OCI-LY1 (cell line): ENCODE measurements around the gene CSDE1.

Experiments
- H2AFZ ChIP-seq: fragments of 200-600 bp; sonication (generic), shearing (Covaris generic); 2 replicates; pipeline ENCODE4 v1.6.0; 2014; ENCODE audit warnings: antibody characterized with exemption, mild to moderate bottlenecking, low read length
- H3F3A ChIP-seq: fragments of 200-600 bp; sonication (generic), shearing (Covaris generic); 2 replicates; pipeline ENCODE4 v1.6.0; 2014; ENCODE audit warnings: mild to moderate bottlenecking, antibody characterized with exemption, low read length, moderate library complexity; ENCODE audit not compliant: insufficient read depth
- H3K27ac ChIP-seq: fragments of 200-600 bp; sonication (generic); 2 replicates; pipeline ENCODE4 v1.5.1; 2014; ENCODE audit warnings: low read length, mixed run types, mild to moderate bottlenecking, low read depth; ENCODE audit not compliant: poor library complexity, severe bottlenecking
- H3K27me3 ChIP-seq: fragments of 200-600 bp; sonication (generic); 2 replicates; pipeline ENCODE4 v1.6.0; 2014; ENCODE audit warnings: antibody characterized with exemption, mild to moderate bottlenecking, low read length, moderate library complexity; ENCODE audit not compliant: insufficient read depth
- H3K36me3 ChIP-seq: fragments of 200-600 bp; sonication (generic); 2 replicates; pipeline ENCODE4 v1.6.1; 2014; ENCODE audit warnings: mild to moderate bottlenecking, antibody characterized with exemption, low read length, moderate library complexity, mixed read lengths; ENCODE audit not compliant: insufficient read depth
- H3K4me1 ChIP-seq: fragments of 200-600 bp; sonication (generic); 2 replicates; pipeline ENCODE4 v1.5.1; 2014; ENCODE audit warnings: mild to moderate bottlenecking, low read length, moderate library complexity; ENCODE audit not compliant: insufficient read depth, severe bottlenecking
- H3K4me2 ChIP-seq: fragments of 200-600 bp; sonication (generic), shearing (Covaris generic); 2 replicates; pipeline ENCODE4 v1.6.1; 2014; ENCODE audit warnings: low read length
- H3K4me3 ChIP-seq: fragments of 200-600 bp; sonication (generic); 2 replicates; pipeline ENCODE4 v1.5.1; 2014; ENCODE audit warnings: low read length, low read depth, mild to moderate bottlenecking, mixed read lengths; ENCODE audit not compliant: poor library complexity, severe bottlenecking
- H3K79me2 ChIP-seq: fragments of 200-600 bp; shearing (Covaris generic); 2 replicates; pipeline ENCODE4 v1.6.1; 2016; ENCODE audit warnings: mixed run types, low read length, mixed read lengths; ENCODE audit not compliant: insufficient read depth
- H3K9ac ChIP-seq: fragments of 200-600 bp; sonication (generic), shearing (Covaris generic); 2 replicates; pipeline ENCODE4 v1.6.1; 2014; ENCODE audit warnings: mild to moderate bottlenecking, low read length, mixed read lengths
- H3K9me2 ChIP-seq: fragments of 200-600 bp; sonication (generic), shearing (Covaris generic); 2 replicates; pipeline ENCODE4 v1.6.1; 2014; ENCODE audit warnings: low read depth, mild to moderate bottlenecking, low read length, mixed read lengths
- H3K9me3 ChIP-seq: fragments of 200-600 bp; shearing (Covaris generic); 2 replicates; pipeline ENCODE4 v1.6.1; 2014; ENCODE audit warnings: low read length, mixed read lengths
- H4K20me1 ChIP-seq: fragments of 200-600 bp; sonication (generic), shearing (Covaris generic); 2 replicates; pipeline ENCODE4 v1.6.0; 2016; ENCODE audit warnings: mild to moderate bottlenecking, low read length; ENCODE audit not compliant: insufficient read depth
- EZH2 ChIP-seq: fragments of 200-600 bp; sonication (generic), shearing (Covaris generic); IDR thresholded peaks from 2 replicates; pipeline ENCODE4 v1.8.0; 2017; ENCODE audit warnings: borderline replicate concordance, mixed run types, mild to moderate bottlenecking, antibody characterized with exemption, low read length, moderate library complexity, mixed read lengths
- TF ChIP-seq, protein P1 (sequence below): fragments of 200-600 bp; sonication (generic), shearing (Covaris generic); IDR thresholded peaks from 2 replicates; pipeline ENCODE4 v1.5.1; 2017; ENCODE audit warnings: mild to moderate bottlenecking, antibody characterized with exemption, low read length, moderate library complexity, mixed read lengths

The CSDE1 gene

DNA sequence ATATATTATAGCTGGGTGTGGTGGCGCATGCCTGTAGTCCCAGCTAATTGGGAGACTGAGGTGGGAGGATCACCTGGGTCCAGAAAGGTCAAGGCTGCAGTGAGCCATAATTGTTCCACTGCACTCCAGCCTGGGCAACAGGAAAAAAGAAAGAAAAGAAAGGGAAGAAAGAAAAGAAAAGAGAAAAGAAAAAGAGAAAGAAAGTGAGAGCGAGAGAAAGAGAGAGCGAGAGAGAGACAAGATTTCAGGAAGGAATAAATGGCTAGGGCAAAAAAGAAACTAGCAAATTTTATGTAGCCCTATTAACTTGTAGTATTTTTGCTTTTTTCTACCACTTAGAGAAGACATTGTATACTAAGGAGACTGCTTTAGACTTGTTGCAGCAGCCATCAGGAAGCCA, 47.4 kb downstream of the CSDE1 start:
- peaks cover 89% of the 10 kb centered on the region for H3K36me3 ChIP-seq

DNA sequence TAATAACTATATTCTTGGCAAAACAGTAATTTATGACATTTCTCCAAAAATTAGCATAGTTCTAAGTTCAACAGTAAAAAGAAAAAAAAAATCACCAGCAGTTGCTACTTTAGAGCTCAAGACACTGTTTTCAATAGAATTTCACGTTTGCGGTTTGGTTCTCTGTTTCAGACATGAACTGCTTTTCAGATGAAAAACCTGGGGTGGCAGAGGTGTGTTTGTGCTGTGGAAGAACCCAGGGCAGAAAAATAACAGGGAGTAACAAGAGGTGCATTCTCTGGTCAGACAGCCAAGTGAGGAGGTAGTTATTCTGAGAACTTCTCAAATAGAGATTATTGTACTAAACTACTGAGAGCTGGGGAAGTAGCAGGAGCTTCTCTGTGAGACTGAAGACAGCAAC, 50.2 kb downstream of the CSDE1 start:
- no peaks in the 10 kb centered on the region for H3K27me3 ChIP-seq
- no peak overlapping the region for H2AFZ ChIP-seq
- H3F3A ChIP-seq = no peaks in the 10 kb centered on the region
- TF ChIP-seq, protein P1, sequence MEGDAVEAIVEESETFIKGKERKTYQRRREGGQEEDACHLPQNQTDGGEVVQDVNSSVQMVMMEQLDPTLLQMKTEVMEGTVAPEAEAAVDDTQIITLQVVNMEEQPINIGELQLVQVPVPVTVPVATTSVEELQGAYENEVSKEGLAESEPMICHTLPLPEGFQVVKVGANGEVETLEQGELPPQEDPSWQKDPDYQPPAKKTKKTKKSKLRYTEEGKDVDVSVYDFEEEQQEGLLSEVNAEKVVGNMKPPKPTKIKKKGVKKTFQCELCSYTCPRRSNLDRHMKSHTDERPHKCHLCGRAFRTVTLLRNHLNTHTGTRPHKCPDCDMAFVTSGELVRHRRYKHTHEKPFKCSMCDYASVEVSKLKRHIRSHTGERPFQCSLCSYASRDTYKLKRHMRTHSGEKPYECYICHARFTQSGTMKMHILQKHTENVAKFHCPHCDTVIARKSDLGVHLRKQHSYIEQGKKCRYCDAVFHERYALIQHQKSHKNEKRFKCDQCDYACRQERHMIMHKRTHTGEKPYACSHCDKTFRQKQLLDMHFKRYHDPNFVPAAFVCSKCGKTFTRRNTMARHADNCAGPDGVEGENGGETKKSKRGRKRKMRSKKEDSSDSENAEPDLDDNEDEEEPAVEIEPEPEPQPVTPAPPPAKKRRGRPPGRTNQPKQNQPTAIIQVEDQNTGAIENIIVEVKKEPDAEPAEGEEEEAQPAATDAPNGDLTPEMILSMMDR = no peak
- no peak for TF ChIP-seq EZH2
- peaks cover 67% of the 10 kb centered on the region for H3K36me3 ChIP-seq
- no peak overlapping the region for H3K9ac ChIP-seq
- H3K9me3 ChIP-seq = no peaks in the 10 kb centered on the region
- no peaks in the 10 kb centered on the region for H4K20me1 ChIP-seq
- no peaks in the 10 kb centered on the region for H3K4me1 ChIP-seq
- H3K4me2 ChIP-seq = no peak overlapping the region
- no peak overlapping the region for H3K4me3 ChIP-seq
- H3K9me2 ChIP-seq = no peaks in the 10 kb centered on the region
- H3K79me2 ChIP-seq = no peaks in the 10 kb centered on the region
- no peak overlapping the region for H3K27ac ChIP-seq

More for the DNA sequence above, 47.4 kb downstream of the CSDE1 start:
- Histone ChIP-seq H3K9me2 (no peaks in the 10 kb centered on the region), H3K79me2 (peaks cover 10% of the 10 kb centered on the region), H3K9me3 (no peaks in the 10 kb centered on the region), H3K9ac (no peak overlapping the region), H4K20me1 (no peaks in the 10 kb centered on the region), H2AFZ (no peak overlapping the region), H3F3A (no peaks in the 10 kb centered on the region), H3K27ac (no peak overlapping the region), H3K4me3 (no peak overlapping the region), H3K4me2 (no peak overlapping the region), H3K27me3 (no peaks in the 10 kb centered on the region), H3K4me1 (peaks cover 4% of the 10 kb centered on the region)
- TF ChIP-seq, protein P1 = no peak
- TF ChIP-seq EZH2 = no peak

DNA sequence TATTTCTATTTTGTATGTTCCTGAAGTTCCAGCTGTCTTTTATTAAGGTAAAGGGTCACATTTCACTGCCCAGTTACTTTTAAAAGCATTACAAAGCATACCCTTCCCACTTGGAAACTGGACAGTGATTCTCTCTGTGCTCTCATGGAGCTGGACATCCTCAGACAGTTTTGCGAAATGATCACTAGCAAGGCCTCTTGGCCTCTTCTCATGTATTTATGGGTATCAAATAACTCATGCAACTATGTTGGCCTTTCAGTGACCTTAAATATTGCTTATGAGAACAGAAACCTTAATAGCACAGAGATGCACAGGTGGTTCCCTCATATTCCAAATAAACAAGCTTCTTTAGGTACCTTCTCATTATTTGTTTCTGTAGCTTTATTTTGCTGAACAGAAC, 54.5 kb downstream of the CSDE1 start:
- no peak overlapping the region for H3K9ac ChIP-seq
- no peak overlapping the region for H3K4me3 ChIP-seq
- no peaks in the 10 kb centered on the region for H3K79me2 ChIP-seq
- H3K4me2 ChIP-seq = no peak overlapping the region
- TF ChIP-seq EZH2 = no peak
- TF ChIP-seq, protein P1 = no peak
- no peaks in the 10 kb centered on the region for H3K4me1 ChIP-seq
- H3K36me3 ChIP-seq = peaks cover 28% of the 10 kb centered on the region
- H3K27ac ChIP-seq = no peak overlapping the region
- H3K9me2 ChIP-seq = no peaks in the 10 kb centered on the region
- H4K20me1 ChIP-seq = no peaks in the 10 kb centered on the region
- no peak overlapping the region for H2AFZ ChIP-seq
- H3K27me3 ChIP-seq = no peaks in the 10 kb centered on the region
- H3K9me3 ChIP-seq = no peaks in the 10 kb centered on the region
- no peaks in the 10 kb centered on the region for H3F3A ChIP-seq
